Heart left ventricle (tissue), 13 donors: ENCODE results near the gene FBXO42.

Experiments used
- POLR2A ChIP-seq, 2 donors: fragments of 450-650 bp; IDR thresholded peaks; one replicate each; pipeline ENCODE4 v1.6.1; 2017; ENCODE audit warnings: antibody characterized with exemption in 2 of 2, mild to moderate bottlenecking in 2 of 2, moderate library complexity in 2 of 2
- TF ChIP-seq, protein P1 (sequence below), 12 donors: fragments of 200-600 bp; sonication (generic) in 4 of 12; IDR thresholded peaks; one replicate each; pipeline versions ENCODE4 v1.5.0 to v1.8.0; 2018 to 2022; ENCODE audit warnings: antibody characterized with exemption in 12 of 12, mild to moderate bottlenecking in 5 of 12
- donor health status: ischemic (EF 13 %, LVEDD 7.1; RV severe dilation, severe dysfunction).
- donor health status: DM: no; HTN: yes; CAD: no.
- donor health status: DM: no; HTN: no; CAD: no.
- donor health status: ischemic (EF 25% LVEDD 6.9; RV normal size, moderate dysfunction).
- donor health status: ischemic (EF 25% LVEDD 5.7; RV mildly dilated, moderate dysfunction).
- donor health status: ischemic (EF 35%, LVEDD 5.7; RV mildly dilated, moderate dysfunction).
- donor health status: nonischemic (EF 11% LVEDD 7.7; RV severe dilation, severe dysfunction).
- donor health status: DM: yes; HTN: yes; CAD: no.
- donor health status: PGD.
- donor health status: ischemic (EF 29% LVEDD 5.4; RV normal size, mild dysfunction).
- donor health status: nonischemic (EF 23%, LVEDD 6.1; RV moderate dilation, normal function).

DNA sequence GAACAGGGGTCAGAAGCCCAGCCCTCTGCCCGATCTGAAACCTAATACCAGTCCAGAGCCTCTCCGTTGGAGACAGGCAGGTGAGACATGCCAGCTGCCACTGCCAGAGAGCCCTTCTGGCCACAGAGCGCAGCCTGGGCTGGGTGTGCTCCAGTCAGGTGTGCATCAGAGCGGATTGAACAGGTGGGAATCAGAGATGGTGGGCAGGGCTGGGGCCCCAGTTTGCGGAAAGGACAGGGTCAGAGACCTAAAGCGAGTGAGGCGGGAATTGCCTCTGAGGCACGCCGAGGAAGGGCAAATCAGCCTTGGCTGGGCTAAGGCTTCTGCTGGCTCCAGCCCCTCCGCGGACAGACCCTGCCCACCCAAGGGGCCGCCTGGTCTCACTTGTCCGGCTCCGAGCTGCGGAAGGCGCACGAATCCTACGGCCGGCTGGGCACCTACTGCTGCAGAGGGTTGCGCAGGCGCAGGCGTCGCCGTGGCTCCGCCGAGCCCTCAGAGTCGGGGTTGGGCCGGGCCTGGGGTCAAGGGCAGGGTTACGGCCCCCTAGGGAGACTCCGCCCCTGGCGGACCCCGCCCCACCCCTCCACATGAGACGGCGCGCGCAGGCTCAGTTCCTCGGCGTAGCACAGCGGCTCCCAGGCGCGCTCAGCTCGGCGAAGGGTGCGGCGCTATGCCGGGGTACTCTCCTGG lies 125.6 kb downstream of the FBXO42 start:
- TF ChIP-seq, protein P1, sequence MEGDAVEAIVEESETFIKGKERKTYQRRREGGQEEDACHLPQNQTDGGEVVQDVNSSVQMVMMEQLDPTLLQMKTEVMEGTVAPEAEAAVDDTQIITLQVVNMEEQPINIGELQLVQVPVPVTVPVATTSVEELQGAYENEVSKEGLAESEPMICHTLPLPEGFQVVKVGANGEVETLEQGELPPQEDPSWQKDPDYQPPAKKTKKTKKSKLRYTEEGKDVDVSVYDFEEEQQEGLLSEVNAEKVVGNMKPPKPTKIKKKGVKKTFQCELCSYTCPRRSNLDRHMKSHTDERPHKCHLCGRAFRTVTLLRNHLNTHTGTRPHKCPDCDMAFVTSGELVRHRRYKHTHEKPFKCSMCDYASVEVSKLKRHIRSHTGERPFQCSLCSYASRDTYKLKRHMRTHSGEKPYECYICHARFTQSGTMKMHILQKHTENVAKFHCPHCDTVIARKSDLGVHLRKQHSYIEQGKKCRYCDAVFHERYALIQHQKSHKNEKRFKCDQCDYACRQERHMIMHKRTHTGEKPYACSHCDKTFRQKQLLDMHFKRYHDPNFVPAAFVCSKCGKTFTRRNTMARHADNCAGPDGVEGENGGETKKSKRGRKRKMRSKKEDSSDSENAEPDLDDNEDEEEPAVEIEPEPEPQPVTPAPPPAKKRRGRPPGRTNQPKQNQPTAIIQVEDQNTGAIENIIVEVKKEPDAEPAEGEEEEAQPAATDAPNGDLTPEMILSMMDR (IDR thresholded peaks at IDR 0.05) = no peak
- TF ChIP-seq POLR2A (IDR thresholded peaks at IDR 0.05) = no peak
